Measurements from ENCODE around the gene TMA7.

GRCh38 chr3:48429960-48430707 is 9.9 kb upstream of the TMA7 start, which contains the start of gene PLXNB1:
- TF ChIP-seq CTCF (IDR thresholded peaks at IDR 0.05; ENCODE audit: extremely low read depth in 1 of 2, insufficient read depth in 1 of 2, low read depth in 1 of 2, low read length in 2 of 2) (no peak), POLR2A (IDR thresholded peaks at IDR 0.05; ENCODE audit: low read depth, low read length) (no peak), EZH2 (IDR thresholded peaks at IDR 0.05; ENCODE audit: borderline replicate concordance, low read depth, low read length, severe bottlenecking) (no peak), POLR2AphosphoS5 (IDR thresholded peaks at IDR 0.05; ENCODE audit: insufficient read depth, low read depth, low read length) (no peak)

Measured in endothelial cell of umbilical vein (primary cell).